Measurements from ENCODE around the gene MC3R.

MC3R gene

DNA sequence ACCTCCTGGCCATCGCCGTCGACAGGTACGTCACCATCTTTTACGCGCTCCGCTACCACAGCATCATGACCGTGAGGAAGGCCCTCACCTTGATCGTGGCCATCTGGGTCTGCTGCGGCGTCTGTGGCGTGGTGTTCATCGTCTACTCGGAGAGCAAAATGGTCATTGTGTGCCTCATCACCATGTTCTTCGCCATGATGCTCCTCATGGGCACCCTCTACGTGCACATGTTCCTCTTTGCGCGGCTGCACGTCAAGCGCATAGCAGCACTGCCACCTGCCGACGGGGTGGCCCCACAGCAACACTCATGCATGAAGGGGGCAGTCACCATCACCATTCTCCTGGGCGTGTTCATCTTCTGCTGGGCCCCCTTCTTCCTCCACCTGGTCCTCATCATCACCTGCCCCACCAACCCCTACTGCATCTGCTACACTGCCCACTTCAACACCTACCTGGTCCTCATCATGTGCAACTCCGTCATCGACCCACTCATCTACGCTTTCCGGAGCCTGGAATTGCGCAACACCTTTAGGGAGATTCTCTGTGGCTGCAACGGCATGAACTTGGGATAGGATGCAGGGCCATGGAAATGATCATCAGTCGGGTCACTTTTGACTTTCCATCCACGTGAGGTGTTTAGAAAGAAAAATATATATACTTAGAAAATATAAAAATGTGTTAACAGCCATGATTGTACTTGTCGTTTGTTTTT lies 868 bp downstream of the MC3R start:
- no peaks in the 10 kb centered on the region for H3K9me3 ChIP-seq (ENCODE audit: insufficient read depth, low read length)
- H3K9ac ChIP-seq (ENCODE audit: insufficient read length, low read depth), result no peak overlapping the region
- TF ChIP-seq YY1 (IDR thresholded peaks at IDR 0.05; ENCODE audit: insufficient read depth, insufficient read length) (no peak), SUZ12 (IDR thresholded peaks at IDR 0.05; ENCODE audit: extremely low read depth, insufficient read depth, insufficient read length) (no peak), ZNF274 (IDR thresholded peaks at IDR 0.05; ENCODE audit: low read depth, low read length) (no peak)
- peaks cover 20% of the 10 kb centered on the region for H3K27me3 ChIP-seq (ENCODE audit: insufficient read depth, insufficient read length)
- no peak for DNase-seq (ENCODE audit: low read depth, low spot score)
- no peaks in the 10 kb centered on the region for H3K36me3 ChIP-seq (ENCODE audit: insufficient read depth, insufficient read length, low read length)
- H3K4me1 ChIP-seq (ENCODE audit: insufficient read depth, insufficient read length), result no peaks in the 10 kb centered on the region
- H3K4me3 ChIP-seq (ENCODE audit: insufficient read length, low read depth), result no peak overlapping the region

DNA sequence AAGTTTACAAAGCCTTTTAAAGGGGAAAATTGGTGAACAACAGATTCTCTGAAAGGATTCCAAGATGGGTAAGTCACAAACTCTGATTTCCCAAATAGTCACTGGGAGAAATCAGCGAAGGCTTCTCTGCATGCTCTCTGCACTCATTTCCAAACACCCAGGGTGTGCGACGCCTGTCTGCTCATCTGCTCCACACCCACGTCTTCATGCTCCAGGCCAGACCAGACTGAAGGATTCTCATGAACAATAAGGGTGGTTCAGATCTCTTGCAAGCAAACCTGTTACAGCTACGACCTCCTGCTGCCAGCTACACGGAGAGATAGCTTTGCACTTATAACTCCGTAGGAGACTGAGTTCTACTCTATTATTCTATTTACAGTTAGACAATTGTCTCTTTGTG lies 1.4 kb downstream of the MC3R start:
- H3K36me3 ChIP-seq (ENCODE audit: insufficient read depth, insufficient read length, low read length), result no peaks in the 10 kb centered on the region
- no peak for DNase-seq (ENCODE audit: low read depth, low spot score)

DNA sequence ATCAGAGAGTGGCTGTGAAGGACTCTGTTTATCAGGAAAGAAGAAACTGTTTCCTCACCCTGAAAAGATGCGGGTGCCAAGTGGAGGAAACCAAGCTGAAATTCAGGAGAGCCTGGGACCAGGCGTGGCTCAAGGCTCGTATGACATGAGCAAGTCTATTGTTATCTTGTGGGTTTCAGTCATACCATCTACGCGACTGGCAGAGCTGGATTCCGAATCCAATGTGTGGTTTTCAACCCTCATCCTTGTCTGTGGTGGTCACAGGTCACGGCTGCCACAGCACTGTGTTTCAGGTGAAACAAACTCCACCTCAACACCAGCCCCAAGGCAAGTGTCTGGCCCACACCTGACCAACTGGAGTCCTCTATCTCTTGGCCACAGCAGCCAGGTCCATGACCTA lies 9.1 kb downstream of the MC3R start:
- TF ChIP-seq YY1 (IDR thresholded peaks at IDR 0.05; ENCODE audit: insufficient read depth, insufficient read length), result no peak
- Histone ChIP-seq H3K4me3 (ENCODE audit: insufficient read length, low read depth) (no peak overlapping the region), H3K9me3 (ENCODE audit: insufficient read depth, low read length) (no peaks in the 10 kb centered on the region)

More for the DNA sequence above, 1.4 kb downstream of the MC3R start:
- H3K9ac ChIP-seq (ENCODE audit: insufficient read length, low read depth), result no peak overlapping the region
- H3K27me3 ChIP-seq (ENCODE audit: insufficient read depth, insufficient read length), result peaks cover 20% of the 10 kb centered on the region
- H3K4me1 ChIP-seq (ENCODE audit: insufficient read depth, insufficient read length), result no peaks in the 10 kb centered on the region
- H3K9me3 ChIP-seq (ENCODE audit: insufficient read depth, low read length), result no peaks in the 10 kb centered on the region
- TF ChIP-seq ZNF274 (IDR thresholded peaks at IDR 0.05; ENCODE audit: low read depth, low read length) (no peak), YY1 (IDR thresholded peaks at IDR 0.05; ENCODE audit: insufficient read depth, insufficient read length) (no peak), SUZ12 (IDR thresholded peaks at IDR 0.05; ENCODE audit: extremely low read depth, insufficient read depth, insufficient read length) (no peak)
- H3K4me3 ChIP-seq (ENCODE audit: insufficient read length, low read depth), result no peak overlapping the region

DNA sequence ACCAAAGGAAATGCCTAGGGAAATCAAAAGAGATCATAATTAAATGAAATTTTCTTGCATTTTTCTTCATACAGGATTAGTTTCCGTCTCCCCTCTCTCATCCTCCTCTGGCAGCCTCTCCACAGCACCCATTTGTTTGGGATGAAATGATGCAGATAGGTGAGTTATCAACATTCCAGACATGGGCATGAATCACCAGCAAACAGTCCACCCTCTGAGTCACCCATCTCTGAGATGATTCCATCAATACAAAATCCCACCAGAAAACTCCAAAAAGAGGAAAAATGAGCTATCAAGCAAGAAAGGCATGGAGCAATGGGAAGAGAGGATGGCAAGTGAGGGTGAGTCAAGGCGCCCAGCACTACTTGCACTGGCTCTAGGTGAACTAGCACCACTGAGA lies 11.4 kb downstream of the MC3R start:
- Histone ChIP-seq H3K27me3 (ENCODE audit: insufficient read depth, insufficient read length) (no peaks in the 10 kb centered on the region), H3K36me3 (ENCODE audit: insufficient read depth, insufficient read length, low read length) (no peaks in the 10 kb centered on the region), H3K9me3 (ENCODE audit: insufficient read depth, low read length) (no peaks in the 10 kb centered on the region), H3K4me3 (ENCODE audit: insufficient read length, low read depth) (no peak overlapping the region), H3K9ac (ENCODE audit: insufficient read length, low read depth) (no peak overlapping the region), H3K4me1 (ENCODE audit: insufficient read depth, insufficient read length) (no peaks in the 10 kb centered on the region)
- TF ChIP-seq SUZ12 (IDR thresholded peaks at IDR 0.05; ENCODE audit: extremely low read depth, insufficient read depth, insufficient read length), result no peak
- no peak for TF ChIP-seq YY1 (IDR thresholded peaks at IDR 0.05; ENCODE audit: insufficient read depth, insufficient read length)
- no peak for TF ChIP-seq ZNF274 (IDR thresholded peaks at IDR 0.05; ENCODE audit: low read depth, low read length)
- no peak for DNase-seq (ENCODE audit: low read depth, low spot score)

More for the DNA sequence above, 9.1 kb downstream of the MC3R start:
- H3K4me1 ChIP-seq (ENCODE audit: insufficient read depth, insufficient read length), result no peaks in the 10 kb centered on the region
- DNase-seq (ENCODE audit: low read depth, low spot score), result no peak
- no peak overlapping the region for H3K9ac ChIP-seq (ENCODE audit: insufficient read length, low read depth)
- no peaks in the 10 kb centered on the region for H3K27me3 ChIP-seq (ENCODE audit: insufficient read depth, insufficient read length)
- no peaks in the 10 kb centered on the region for H3K36me3 ChIP-seq (ENCODE audit: insufficient read depth, insufficient read length, low read length)

DNA sequence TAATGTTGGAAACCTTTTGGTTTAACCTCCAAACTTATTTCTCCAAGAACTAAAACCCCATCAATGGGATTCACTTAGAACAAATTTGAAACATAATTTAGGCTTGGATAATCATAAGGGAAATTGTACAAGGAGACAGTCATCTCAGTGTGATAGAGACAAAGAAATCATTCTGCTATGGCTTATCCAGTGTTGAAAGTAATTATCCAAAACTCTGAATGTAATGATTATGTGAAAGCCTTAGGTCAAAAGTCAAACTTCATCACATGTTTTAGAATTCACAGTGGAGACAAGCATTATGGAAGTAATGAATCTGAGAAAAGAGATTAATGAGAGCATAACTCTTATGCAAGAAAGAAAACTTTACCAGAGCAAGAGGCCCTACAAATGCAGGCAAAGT lies 20.0 kb downstream of the MC3R start:
- H3K36me3 ChIP-seq (ENCODE audit: insufficient read depth, insufficient read length, low read length), result no peaks in the 10 kb centered on the region
- H3K27me3 ChIP-seq (ENCODE audit: insufficient read depth, insufficient read length), result no peaks in the 10 kb centered on the region
- no peak overlapping the region for H3K9ac ChIP-seq (ENCODE audit: insufficient read length, low read depth)
- no peaks in the 10 kb centered on the region for H3K4me1 ChIP-seq (ENCODE audit: insufficient read depth, insufficient read length)
- no peak overlapping the region for H3K4me3 ChIP-seq (ENCODE audit: insufficient read length, low read depth)
- H3K9me3 ChIP-seq (ENCODE audit: insufficient read depth, low read length), result peaks cover 13% of the 10 kb centered on the region; the same call in 1 of the 2 replicates
- no peak for TF ChIP-seq YY1 (IDR thresholded peaks at IDR 0.05; ENCODE audit: insufficient read depth, insufficient read length)
- TF ChIP-seq ZNF274 (IDR thresholded peaks at IDR 0.05; ENCODE audit: low read depth, low read length), result no peak
- no peak for TF ChIP-seq SUZ12 (IDR thresholded peaks at IDR 0.05; ENCODE audit: extremely low read depth, insufficient read depth, insufficient read length)
- DNase-seq (ENCODE audit: low read depth, low spot score), result no peak

DNA sequence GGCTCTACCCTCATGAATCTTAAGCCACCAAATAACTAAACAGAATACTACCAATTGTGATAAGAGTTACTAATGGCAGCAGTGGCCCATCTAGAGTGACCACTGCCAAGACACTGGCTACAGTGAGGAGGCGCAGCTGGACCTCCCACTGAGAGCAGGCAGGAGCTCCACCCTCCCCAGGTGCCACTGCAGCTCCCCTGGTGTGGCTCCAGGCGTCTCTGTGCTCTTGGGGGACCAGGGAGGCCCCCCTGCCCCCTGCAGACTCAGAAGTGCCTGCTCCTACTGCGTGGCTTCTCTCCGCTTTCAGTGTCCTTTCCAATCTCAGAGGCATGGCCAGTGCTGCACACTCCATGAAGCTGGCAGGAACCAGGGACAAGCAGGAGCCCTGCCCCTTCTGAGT lies 23.4 kb downstream of the MC3R start:
- no peaks in the 10 kb centered on the region for H3K27me3 ChIP-seq (ENCODE audit: insufficient read depth, insufficient read length)
- H3K36me3 ChIP-seq (ENCODE audit: insufficient read depth, insufficient read length, low read length), result no peaks in the 10 kb centered on the region
- no peak for DNase-seq (ENCODE audit: low read depth, low spot score)
- peaks cover 13% of the 10 kb centered on the region; the same call in 1 of the 2 replicates for H3K9me3 ChIP-seq (ENCODE audit: insufficient read depth, low read length)
- H3K4me1 ChIP-seq (ENCODE audit: insufficient read depth, insufficient read length), result no peaks in the 10 kb centered on the region
- TF ChIP-seq YY1 (IDR thresholded peaks at IDR 0.05; ENCODE audit: insufficient read depth, insufficient read length), result no peak
- no peak for TF ChIP-seq ZNF274 (IDR thresholded peaks at IDR 0.05; ENCODE audit: low read depth, low read length)
- no peak for TF ChIP-seq SUZ12 (IDR thresholded peaks at IDR 0.05; ENCODE audit: extremely low read depth, insufficient read depth, insufficient read length)
- H3K9ac ChIP-seq (ENCODE audit: insufficient read length, low read depth), result no peak overlapping the region
- H3K4me3 ChIP-seq (ENCODE audit: insufficient read length, low read depth), result no peak overlapping the region

DNA sequence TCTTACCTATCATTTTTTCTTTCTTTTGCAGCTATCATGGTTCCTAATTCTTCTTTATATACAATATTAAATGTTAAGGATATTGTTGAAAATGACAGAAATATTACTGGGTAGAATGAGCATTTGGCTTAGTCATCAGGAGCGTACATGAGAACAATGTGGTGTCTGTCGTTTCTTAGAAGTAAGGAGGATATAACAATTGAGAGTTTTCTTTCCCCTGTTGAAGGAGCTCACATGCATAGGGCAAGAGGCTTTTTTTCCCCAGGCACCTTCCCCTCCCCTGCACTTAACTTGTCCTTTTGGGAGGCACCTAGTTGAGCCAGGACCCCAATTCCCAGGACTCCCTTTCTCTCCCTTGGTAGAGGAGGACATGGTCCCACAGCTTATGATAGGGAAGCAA lies 25.0 kb downstream of the MC3R start:
- Histone ChIP-seq H3K36me3 (ENCODE audit: insufficient read depth, insufficient read length, low read length) (no peaks in the 10 kb centered on the region), H3K27me3 (ENCODE audit: insufficient read depth, insufficient read length) (no peaks in the 10 kb centered on the region), H3K4me1 (ENCODE audit: insufficient read depth, insufficient read length) (no peaks in the 10 kb centered on the region), H3K9ac (ENCODE audit: insufficient read length, low read depth) (no peak overlapping the region), H3K4me3 (ENCODE audit: insufficient read length, low read depth) (no peak overlapping the region), H3K9me3 (ENCODE audit: insufficient read depth, low read length) (peaks cover 24% of the 10 kb centered on the region; the same call in 1 of the 2 replicates)
- DNase-seq (ENCODE audit: low read depth, low spot score), result no peak
- TF ChIP-seq SUZ12 (IDR thresholded peaks at IDR 0.05; ENCODE audit: extremely low read depth, insufficient read depth, insufficient read length) (no peak), YY1 (IDR thresholded peaks at IDR 0.05; ENCODE audit: insufficient read depth, insufficient read length) (no peak), ZNF274 (IDR thresholded peaks at IDR 0.05; ENCODE audit: low read depth, low read length) (no peak)

Data from NT2/D1 (cell line).